HG03521 (cell line): ENCODE measurements around the gene BCL2L13.

Experiments
- ATAC-seq: cut with Tn5 transposase; IDR thresholded peaks from one replicate; pipeline ENCODE4 v1.9.1; 2021; ENCODE audit warnings: mild to moderate bottlenecking, moderate library complexity; ENCODE audit not compliant: unreplicated experiment

Gene BCL2L13

GRCh38 chr22:17726006-17726927 lies 87.7 kb downstream of the BCL2L13 start:
- no peak for ATAC-seq

- ATAC-seq: no peak
Measured at GRCh38 chr22:17726928-17727897, 88.7 kb downstream of the BCL2L13 start.

GRCh38 chr22:17728786-17729185 lies 90.2 kb downstream of the BCL2L13 start:
- no peak for ATAC-seq

- no peak for ATAC-seq
Measured at GRCh38 chr22:17729561-17729960, 91.0 kb downstream of the BCL2L13 start.

- ATAC-seq: no peak
Measured at GRCh38 chr22:17732251-17732854, 93.8 kb downstream of the BCL2L13 start.

GRCh38 chr22:17733466-17733865 lies 94.9 kb downstream of the BCL2L13 start:
- ATAC-seq: no peak

GRCh38 chr22:17734187-17734586 lies 95.6 kb downstream of the BCL2L13 start:
- ATAC-seq: no peak

- no peak for ATAC-seq
Measured at GRCh38 chr22:17738386-17739128, 100.0 kb downstream of the BCL2L13 start.

- ATAC-seq: no peak
Measured at GRCh38 chr22:17739196-17739975, 100.8 kb downstream of the BCL2L13 start.

GRCh38 chr22:17741866-17742526 lies 103.4 kb downstream of the BCL2L13 start:
- ATAC-seq: no peak

- ATAC-seq: no peak
Measured at GRCh38 chr22:17742527-17742902, 104.0 kb downstream of the BCL2L13 start.

GRCh38 chr22:17743661-17744411 lies 105.3 kb downstream of the BCL2L13 start:
- ATAC-seq: no peak

- no peak for ATAC-seq
Measured at GRCh38 chr22:17744430-17744829, 105.9 kb downstream of the BCL2L13 start.

GRCh38 chr22:17746916-17747315 lies 108.4 kb downstream of the BCL2L13 start:
- no peak for ATAC-seq

GRCh38 chr22:17748555-17749353 lies 110.2 kb downstream of the BCL2L13 start:
- ATAC-seq: no peak

GRCh38 chr22:17749605-17750395 lies 111.2 kb downstream of the BCL2L13 start:
- ATAC-seq: no peak

GRCh38 chr22:17751596-17751995 lies 113.0 kb downstream of the BCL2L13 start:
- no peak for ATAC-seq
